TTC549 (cell line): ENCODE measurements around the gene ZNF570.

Experiments used
- FAIRE-seq: peaks from 2 replicates; lab custom pipeline; 2012; peaks lifted over from hg19 to GRCh38; lab: Jason Lieb, UNC

Gene ZNF570

DNA sequence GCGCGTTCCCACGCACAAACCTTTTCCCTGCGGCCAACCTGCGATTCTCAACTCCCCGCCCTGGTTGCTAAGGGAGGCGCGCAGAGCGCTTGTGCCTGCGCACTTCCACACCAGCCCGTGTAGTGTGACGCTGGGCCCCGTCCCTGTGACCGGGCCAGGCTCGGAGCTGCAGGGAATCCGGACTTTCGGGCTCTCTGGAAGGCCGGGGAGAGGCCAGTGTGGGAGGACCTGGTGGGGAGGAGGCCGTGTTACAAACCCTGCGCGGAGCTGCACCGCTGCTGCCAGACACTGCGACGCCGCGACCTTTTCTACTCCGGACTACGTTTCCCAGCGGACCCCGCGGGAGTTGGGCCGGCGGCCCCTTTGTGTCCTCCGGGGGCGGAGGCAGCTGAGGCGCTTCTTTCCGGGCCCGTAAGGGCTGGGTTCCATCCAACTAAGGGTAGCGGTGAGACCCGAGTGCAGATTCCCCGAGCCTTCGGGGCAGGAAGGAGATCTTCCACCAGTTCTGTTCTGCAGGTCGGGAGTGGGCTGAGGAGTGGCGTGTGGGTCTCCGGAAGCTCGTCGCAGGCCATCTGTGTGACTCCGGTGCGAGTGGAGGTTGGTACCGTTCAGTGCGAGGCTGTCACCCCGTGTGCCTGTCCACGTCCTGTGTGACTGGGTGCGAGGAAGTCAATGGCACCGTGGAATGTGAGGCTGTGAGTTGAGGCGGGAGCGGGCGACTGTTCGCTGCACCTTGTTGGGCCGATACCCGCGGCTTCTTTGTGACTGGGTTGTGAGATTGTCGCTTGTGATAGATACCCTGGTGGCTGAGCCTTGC, at the start of gene ZNF570:
TSS of gene ZNF570 (plus strand) at position 396 of the 817 bp plus-strand sequence. CDS start 999 bp downstream, outside the sequence.
- FAIRE-seq, result no peak

DNA sequence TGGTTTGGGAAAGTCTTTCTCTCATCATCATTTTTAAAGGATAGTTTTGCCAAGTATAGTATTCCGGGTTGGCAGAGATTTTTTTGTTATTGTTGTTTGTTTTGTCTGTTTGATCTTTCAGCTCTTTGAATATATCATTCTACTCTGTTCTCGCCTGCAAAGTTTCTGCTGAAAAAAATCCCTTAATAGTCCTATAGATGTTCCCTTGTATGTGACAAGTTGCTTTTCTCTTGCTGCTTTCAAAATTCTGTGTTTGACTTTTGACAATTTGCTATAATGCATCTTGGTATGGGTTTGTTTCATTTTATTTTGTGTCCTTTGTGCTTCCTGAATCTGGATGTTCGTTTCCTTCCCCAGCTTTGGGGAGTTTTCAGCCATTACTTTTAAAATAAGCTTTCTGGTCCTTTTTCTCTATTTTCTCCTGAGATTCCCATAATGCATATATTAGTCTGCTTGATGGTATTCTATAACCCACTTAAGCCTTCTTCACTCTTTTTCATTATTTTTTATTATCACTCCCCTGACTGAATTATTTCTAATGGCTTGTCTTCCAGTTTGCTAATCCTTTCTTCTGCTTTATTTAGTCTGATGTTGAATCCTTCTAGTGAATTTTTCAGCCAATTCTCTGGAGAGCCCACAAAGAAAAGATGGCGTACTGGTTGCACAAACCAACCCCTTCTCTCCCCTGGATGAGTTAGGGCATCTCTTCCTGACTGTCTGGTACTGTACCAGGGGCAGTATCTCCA, 16.5 kb upstream of the ZNF570 start:
- FAIRE-seq, result no peak

DNA sequence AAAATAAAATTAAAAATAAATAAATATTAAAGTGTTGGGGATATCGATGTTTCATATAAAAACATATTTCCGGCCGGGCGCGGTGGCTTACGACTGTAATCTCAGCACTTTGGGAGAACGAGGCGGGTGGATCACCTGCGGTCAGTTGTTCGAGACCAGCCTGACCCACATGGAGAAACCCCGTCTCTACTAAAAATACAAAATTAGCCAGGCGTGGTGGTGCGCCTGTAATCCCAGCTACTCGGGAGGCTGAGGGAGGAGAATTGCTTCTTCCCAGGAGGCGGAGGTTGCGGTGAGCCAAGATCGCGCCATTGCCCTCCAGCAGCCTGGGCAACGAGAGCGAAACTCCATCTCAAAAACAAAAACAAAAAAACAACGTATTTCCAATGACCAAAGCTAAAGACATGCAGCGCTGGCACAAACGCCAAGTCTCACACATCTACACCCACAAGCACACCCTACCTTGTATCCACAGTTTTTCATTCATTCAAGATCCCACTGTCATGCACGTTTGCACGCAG, 2.8 kb upstream of the ZNF570 start:
- FAIRE-seq, result no peak

DNA sequence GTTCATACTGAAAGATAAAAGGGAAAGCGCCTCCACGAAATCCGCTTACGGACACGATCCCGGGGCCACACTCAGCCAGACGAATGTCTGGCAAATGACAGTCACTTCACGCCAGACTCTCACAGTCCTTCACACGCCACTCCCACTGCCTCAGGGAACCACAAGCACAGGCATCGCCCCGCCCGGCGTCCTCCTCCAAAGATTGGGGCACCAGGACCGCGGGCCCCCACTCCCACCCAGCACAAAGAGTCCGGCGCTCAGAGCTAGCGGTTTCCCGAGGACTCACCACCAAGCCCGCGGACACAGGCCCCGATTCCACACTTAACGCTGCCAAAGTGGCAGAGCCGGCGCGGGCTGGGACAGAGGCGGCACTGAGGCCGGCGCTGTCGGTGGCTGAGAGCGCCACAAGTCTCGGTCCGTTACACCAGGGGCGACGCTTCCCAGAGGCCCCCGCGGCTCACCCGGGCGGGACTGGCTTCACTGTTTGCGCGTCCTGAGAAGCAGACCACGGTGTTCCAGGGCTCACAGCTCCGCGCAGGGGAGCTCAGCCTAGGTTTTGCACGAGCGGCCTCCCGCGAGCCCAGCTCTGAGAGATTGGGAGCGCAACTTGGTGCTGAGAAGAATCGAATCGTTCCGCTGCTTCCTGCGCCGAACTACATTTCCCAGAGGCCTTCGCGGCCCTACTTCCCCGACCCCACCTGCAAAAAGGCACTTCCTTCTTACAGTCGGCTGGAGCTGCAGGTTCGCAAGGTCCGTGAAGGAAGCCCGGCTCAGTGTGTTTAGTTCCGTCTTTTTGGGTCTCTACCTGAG, 2.2 kb upstream of the ZNF570 start, which contains the start of gene ZNF569:
TSS of gene ZNF569 (minus strand) at position 647 of the 810 bp plus-strand sequence. CDS start 22,523 bp downstream, outside the sequence.
- no peak for FAIRE-seq

DNA sequence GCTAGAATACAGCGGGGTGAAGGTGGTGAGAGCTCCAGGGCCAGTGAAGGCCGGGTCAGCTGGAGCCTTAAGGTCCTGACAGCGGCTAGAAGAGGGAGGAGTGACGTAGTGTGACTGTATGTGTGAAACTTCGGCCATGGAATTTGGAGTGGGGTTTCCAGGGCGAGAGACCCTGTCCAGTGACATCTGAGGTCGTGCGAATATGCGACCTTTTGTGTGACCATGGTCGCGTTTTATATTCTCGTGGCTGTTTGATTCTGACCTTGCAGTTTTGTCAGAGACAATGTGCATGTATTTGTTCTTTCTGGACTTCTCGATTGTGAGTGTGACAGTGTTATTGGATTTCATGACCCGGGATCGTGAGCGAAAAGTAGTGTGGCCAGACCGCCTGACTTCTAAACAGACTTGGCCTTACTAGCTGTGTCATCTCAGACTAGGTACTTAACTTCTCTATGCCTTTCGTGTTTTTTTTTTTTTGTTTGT, 1.5 kb upstream of the ZNF570 start:
- no peak for FAIRE-seq

DNA sequence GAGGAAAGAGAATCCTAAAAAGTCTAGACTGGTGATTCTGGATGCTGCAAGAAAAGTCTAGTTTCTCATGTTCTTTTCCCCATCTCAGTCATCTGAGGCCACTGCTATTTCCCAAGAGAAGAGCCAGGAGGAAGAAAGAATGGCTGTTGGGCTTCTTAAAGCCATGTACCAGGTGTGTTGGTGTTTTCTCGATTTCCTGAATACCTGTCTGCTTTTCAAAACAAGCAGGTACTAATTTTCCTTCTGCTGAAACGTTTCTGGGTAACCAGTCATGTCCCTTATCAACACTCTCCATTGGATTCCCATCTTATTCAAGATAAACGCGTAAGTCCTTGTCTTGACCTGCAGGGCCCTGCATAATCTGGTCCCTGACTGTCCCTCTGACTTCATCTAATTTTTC, 1.1 kb downstream of the ZNF570 start:
- FAIRE-seq, result no peak

DNA sequence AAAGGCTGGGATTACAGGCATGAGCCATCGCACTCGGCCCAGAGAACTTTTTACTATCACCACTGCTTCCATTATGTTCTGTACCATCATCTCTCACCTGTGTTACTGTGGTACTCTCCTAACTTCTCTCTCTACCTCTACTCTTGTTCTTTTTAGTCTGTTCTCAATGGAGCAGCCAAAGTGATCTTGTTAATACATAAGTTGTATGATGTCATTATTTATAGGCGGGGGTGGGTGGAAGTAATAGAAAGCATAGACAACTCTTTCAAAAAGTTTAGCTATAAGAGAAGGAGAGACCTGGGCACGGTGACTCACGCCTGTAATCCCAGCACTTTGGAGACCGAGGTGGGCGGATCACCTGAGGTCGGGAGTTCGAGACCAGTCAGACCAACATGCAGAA, 3.0 kb downstream of the ZNF570 start:
- no peak for FAIRE-seq

DNA sequence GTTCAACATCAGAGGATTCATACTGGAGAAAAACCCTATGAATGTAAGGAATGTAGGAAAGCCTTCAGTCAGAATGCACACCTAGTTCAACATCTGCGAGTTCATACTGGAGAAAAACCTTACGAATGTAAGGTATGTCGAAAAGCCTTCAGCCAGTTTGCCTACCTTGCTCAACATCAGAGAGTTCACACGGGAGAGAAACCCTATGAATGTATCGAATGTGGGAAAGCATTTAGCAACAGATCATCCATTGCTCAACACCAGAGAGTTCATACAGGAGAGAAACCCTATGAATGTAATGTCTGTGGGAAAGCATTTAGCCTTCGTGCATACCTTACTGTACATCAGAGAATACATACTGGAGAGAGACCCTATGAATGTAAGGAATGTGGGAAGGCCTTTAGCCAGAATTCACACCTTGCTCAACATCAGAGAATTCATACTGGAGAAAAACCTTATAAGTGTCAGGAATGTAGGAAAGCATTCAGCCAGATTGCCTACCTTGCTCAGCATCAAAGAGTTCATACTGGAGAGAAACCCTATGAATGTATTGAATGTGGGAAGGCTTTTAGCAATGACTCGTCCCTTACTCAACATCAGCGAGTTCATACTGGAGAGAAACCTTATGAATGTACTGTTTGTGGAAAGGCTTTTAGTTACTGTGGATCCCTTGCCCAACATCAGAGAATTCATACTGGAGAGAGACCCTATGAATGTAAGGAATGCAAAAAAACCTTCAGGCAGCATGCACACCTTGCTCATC, 15.4 kb downstream of the ZNF570 start:
- no peak for FAIRE-seq

DNA sequence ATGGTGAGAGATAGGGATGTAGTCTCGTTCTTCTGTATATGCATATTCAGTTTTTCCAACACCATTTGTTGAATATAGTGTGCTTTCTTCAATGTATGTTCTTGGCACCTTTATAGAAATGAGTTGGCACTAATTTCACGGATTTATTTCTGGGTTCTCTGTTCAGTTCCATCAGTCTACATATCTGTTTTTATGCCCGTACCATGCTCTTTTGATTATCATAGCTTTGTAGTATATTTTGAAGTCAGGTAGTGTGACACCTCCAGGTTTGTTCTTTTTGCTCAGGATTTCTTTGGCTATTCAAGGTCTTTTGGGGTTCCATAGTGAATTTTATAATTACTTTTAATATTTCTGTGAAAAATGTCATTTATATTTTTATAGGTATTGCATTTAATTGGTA, 23.1 kb downstream of the ZNF570 start:
- no peak for FAIRE-seq

DNA sequence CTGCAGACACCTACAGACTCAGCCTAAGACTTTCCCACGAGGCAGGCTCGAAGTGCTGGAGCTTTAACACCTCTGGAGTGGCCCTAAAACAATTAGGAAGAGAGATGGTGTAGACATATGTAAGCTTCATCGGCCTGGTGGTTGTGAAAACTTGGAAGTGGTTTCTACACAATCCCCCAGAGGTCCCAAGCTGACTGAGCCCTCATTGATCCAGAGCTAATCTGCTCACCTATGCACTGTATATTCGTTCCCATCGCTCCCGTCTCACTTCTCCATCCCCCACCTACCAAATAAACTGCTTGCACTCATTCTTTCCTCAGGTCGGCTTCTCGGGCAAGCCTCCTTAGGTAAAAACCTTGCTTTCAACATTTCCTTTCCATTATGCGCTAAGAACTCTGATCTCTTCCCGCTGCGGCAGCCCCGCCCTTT, 36.8 kb downstream of the ZNF570 start:
- FAIRE-seq, result no peak

DNA sequence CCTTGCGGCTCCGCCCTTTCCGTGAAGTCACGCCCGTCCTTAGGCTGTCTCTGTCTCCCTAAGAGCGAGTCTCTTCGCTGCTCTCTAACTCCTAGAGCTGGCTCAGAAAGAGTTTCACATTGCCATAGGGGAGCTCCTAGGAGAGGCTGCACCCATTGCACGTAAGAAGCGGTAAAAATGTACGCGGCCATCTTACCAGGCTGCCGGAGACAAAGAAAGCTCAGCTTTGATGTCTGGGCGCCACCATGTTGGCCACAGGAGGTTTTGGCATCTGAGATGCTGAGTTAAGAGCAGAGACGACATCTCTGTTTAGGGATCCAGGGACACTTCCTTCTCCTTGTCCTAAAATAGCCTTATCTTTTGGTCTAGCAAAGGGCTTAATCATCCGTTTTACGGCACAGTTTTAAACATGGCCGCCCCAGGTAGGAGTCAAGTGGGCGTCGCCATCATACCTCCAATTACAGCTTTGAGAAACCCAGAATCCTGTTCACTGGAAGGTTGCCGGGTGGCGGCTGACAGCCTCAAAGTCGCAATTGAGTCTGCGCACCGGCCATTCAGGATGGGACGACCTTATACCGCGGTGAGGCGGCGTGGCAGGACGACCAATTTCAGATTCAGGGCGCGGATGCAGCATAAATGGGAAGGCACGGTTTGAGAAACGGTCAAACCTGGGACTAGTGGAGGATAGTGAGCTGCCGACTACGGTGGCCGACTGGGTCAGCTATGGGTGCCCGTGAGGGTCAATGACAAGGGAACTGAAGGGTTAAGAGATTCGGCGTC, 37.4 kb downstream of the ZNF570 start, which contains the start of gene ZNF793:
TSS of gene ZNF793 (plus strand) at position 553 of the 780 bp plus-strand sequence. CDS start 16,501 bp downstream, outside the sequence.
- FAIRE-seq, result no peak

DNA sequence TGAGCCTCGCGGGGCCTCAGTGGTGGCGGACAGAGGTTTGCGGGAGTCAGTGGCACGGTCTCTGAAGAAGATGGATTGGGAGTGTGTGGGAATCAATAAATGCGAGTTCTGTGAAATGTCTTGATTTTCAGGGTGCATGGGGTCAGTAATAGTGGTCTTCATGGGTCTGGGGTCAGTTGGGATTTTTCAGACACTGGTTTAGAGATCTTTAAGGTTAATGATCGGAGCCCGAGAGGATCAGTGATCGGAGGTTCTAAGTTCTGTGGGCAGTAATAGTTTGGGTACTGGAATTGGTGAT, 38.0 kb downstream of the ZNF570 start:
- no peak for FAIRE-seq

DNA sequence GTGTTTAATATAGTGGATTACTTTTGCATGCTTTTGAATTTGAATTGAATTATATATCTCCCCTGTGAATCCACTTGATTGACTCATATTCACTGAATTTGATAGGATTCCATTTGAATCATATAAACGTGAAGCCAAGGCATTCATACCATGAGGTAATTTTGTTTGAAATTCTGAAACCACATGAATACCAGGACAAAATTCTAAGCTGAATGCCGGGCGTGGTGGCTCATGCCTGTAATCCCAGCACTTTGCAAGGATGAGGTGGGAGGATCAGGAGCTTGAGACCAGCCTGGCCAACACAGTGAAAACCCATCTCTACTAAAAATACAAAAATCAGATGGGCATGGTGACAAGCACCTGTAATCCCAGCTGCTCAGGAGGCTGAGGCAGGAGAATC, 42.0 kb downstream of the ZNF570 start:
- no peak for FAIRE-seq

DNA sequence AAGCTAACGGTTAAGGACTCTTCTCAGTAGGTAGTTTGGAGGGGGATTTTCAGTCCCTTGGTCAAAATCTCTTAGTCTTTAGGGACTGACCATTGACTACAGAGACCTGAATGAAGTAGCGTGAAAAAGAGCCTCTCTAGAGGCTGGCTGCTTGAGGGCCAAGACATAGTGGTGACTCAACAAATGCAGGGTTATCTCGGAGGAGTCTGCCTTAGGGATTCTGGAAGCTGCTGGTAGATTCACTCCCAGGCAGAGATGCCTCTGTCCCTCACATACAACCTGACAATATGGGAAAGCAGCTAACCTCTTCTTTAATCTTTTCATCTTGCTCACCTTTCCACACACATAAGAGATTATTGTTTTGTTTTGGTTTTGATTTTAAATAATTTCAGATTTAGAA, 42.7 kb downstream of the ZNF570 start:
- no peak for FAIRE-seq

DNA sequence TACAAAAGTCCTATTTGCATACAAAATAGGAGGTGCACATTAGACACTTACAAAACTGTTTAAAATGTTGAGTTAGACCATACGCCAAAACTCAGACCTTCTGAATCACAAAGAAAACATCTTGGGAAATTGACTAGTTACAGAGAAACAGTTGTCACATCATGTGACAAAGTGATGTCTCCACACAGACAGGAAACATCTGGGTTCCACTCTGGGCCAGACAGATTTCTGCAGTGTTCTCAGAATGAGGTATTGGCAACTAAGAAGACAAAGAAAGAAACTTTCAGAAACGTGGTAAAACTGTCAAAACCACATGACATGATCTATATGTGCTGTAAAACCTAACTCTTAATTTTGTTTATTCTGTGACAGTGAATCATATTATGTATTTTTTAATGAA, 44.2 kb downstream of the ZNF570 start:
- no peak for FAIRE-seq

DNA sequence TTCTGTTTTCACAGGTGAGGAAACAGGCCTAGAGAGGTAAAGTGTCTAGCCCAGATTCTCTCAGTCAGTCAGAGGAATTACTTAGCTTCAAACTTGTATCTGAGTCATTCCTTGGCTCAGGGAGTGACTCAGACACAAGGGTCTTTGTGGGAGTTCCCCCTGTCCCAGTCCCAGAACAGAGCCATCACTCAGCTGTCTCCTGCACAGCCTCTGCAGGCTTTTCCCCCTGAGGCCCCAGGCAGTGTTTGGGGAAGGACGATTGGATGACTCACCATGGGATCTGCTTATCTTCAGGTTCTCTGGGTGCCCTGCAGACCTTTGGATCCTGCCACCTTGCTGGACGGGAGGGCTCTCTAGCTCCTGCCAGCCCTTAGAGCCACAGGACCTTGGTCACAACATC, 50.7 kb downstream of the ZNF570 start:
- FAIRE-seq, result no peak

DNA sequence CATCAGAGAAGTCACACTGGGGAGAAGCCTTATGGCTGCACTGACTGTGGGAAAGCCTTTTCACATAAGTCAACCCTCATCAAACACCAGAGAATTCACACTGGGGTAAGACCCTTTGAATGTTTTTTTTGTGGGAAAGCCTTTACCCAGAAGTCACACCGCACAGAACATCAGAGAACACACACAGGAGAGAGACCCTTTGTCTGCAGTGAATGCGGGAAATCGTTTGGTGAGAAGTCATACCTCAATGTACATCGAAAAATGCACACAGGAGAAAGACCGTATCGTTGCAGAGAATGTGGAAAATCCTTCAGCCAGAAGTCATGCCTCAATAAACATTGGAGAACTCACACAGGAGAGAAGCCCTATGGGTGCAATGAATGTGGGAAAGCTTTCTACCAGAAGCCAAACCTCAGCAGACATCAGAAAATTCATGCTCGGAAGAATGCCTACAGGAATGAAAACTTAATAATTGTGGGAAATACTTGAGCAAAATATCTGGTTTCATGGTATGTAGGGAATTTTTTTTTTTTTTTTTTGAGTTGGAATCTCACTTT, 68.3 kb downstream of the ZNF570 start:
- no peak for FAIRE-seq
